K562 (cell line): ENCODE data around the gene TOM1L2. TPM values are rescaled to one million over a fixed set of nuclear protein-coding genes. Genes with fewer than 3 reads are reported as not detected.

Source experiments
- ATAC-seq: fragments of 200-7000 bp; cut with Tn5 transposase; 3 replicates; pipeline ENCODE4 v1.9.1; 2020; ENCODE audit warnings: moderate library complexity
- BruUV-seq: library from RNA; stranded (reverse); fragments of 400-500 nt; replicated peaks from 2 replicates; lab custom pipeline; 2021; lab: Mats Ljungman, UMichigan
- CTCF ChIA-PET: fragments of 300-600 bp; formaldehyde crosslinking; extraction: SDS; loops from one replicate; lab custom pipeline; 2021; ENCODE audit warnings: low intra/inter-chr PET ratio; lab: Yijun Ruan, JAX
- POLR2A ChIA-PET: fragments of 300-600, 350-650 bp; sonication (Branson Sonifier 250); formaldehyde crosslinking; extraction: SDS; loops from one replicate; lab custom pipeline; 2021; ENCODE audit warnings: antibody characterized with exemption, inconsistent platforms; lab: Yijun Ruan, JAX
- DNase-seq, 4 experiments: peaks; one replicate each; pipeline versions ENCODE4 v3.0.0 to v3.0.0-alpha.2; 2011 to 2018; ENCODE audit warnings: low spot score in 3 of 4, mixed read lengths in 3 of 4; ENCODE audit errors: extremely low read depth in 1 of 4
- FAIRE-seq: peaks from 2 replicates; lab custom pipeline; 2011; peaks lifted over from hg19 to GRCh38; lab: Jason Lieb, UNC
- H2AFZ ChIP-seq: 2 replicates; pipeline ENCODE4 v1.6.0; 2011; ENCODE audit warnings: low read depth, low read length, control low read depth, inconsistent platforms
- H3K27ac ChIP-seq: fragments of 200-600 bp; 3 replicates; pipeline ENCODE4 v1.8.0; 2011; ENCODE audit warnings: low read depth, mild to moderate bottlenecking, control low read depth, inconsistent platforms, low read length, moderate library complexity, mixed read lengths; ENCODE audit errors: extremely low read depth
- H3K27me3 ChIP-seq, 2 experiments: fragments of 300-600 bp in 1 of 2; 2 replicates in 1 of 2; 3 replicates in 1 of 2; pipeline versions ENCODE4 v1.6.0 to v1.8.0; 2011; ENCODE audit warnings: inconsistent platforms in 2 of 2, low read length in 2 of 2, mild to moderate bottlenecking in 1 of 2, mixed read lengths in 1 of 2, moderate library complexity in 1 of 2; ENCODE audit not compliant: control insufficient read depth in 2 of 2, insufficient read depth in 2 of 2
- H3K36me3 ChIP-seq: fragments of 300-600 bp; 3 replicates; pipeline ENCODE4 v1.8.0; 2011; ENCODE audit warnings: mild to moderate bottlenecking, low read length, inconsistent platforms; ENCODE audit not compliant: control insufficient read depth, insufficient read depth
- H3K4me1 ChIP-seq, 2 experiments: fragments of 200-600 bp in 1 of 2; replicated peaks in 1 of 2; 2 replicates in 1 of 2; 3 replicates in 1 of 2; pipeline versions ENCODE4 v1.5.1 to v1.8.0; 2011; ENCODE audit warnings: inconsistent platforms in 2 of 2, low read length in 2 of 2, mild to moderate bottlenecking in 1 of 2, mixed read lengths in 1 of 2, moderate library complexity in 1 of 2; ENCODE audit not compliant: control insufficient read depth in 2 of 2, insufficient read depth in 2 of 2
- H3K4me2 ChIP-seq: 2 replicates; pipeline ENCODE4 v1.6.1; 2011; ENCODE audit warnings: low read length, control low read depth, inconsistent platforms, mixed read lengths; ENCODE audit not compliant: insufficient read depth
- H3K4me3 ChIP-seq: fragments of 200-600 bp; sonication (generic), shearing (Covaris generic); 2 replicates; pipeline ENCODE4 v1.5.1; 2016; ENCODE audit warnings: control low read depth, inconsistent platforms
- H3K79me2 ChIP-seq: fragments of 200-600 bp; 3 replicates; pipeline ENCODE4 v1.8.0; 2011; ENCODE audit warnings: low read length, inconsistent platforms; ENCODE audit not compliant: control insufficient read depth, insufficient read depth
- H3K9ac ChIP-seq, 2 experiments: 2 replicates each; pipeline versions ENCODE4 v1.6.0 to v1.6.1; 2011; ENCODE audit warnings: low read depth in 2 of 2, low read length in 2 of 2, control low read depth in 1 of 2, inconsistent platforms in 1 of 2, mild to moderate bottlenecking in 1 of 2, mixed read lengths in 1 of 2; ENCODE audit not compliant: insufficient read depth in 1 of 2
- H3K9me1 ChIP-seq: one replicate; pipeline ENCODE4 v1.6.0; 2011; ENCODE audit warnings: inconsistent platforms, mild to moderate bottlenecking, low read length, moderate library complexity; ENCODE audit not compliant: control insufficient read depth, insufficient read depth
- H3K9me3 ChIP-seq: replicated peaks from 2 replicates; pipeline ENCODE4 v1.5.1; 2011; ENCODE audit warnings: low read depth, low read length, inconsistent platforms; ENCODE audit not compliant: control insufficient read depth, insufficient read depth
- H4K20me1 ChIP-seq: replicated peaks from 2 replicates; pipeline ENCODE4 v1.6.1; 2011; ENCODE audit warnings: low read length, inconsistent platforms, mixed read lengths; ENCODE audit not compliant: control insufficient read depth, insufficient read depth
- JUN ChIP-seq, 2 experiments: sonication (generic) in 1 of 2; formaldehyde crosslinking in 1 of 2; IDR thresholded peaks; 2 replicates each; pipeline versions ENCODE4 v1.6.1 to v1.8.0; 2012 to 2022; ENCODE audit warnings: borderline replicate concordance in 2 of 2, mild to moderate bottlenecking in 2 of 2, improper control_type of control experiment in 1 of 2, low read depth in 1 of 2, low read length in 1 of 2, missing genetic modification reagents in 1 of 2
- KAT8 ChIP-seq: fragments of 450-650 bp; IDR thresholded peaks from 2 replicates; pipeline ENCODE4 v1.6.1; 2016; ENCODE audit warnings: low read depth, mild to moderate bottlenecking
- PTBP1 ChIP-seq: fragments of 200-400 bp; formaldehyde crosslinking; IDR thresholded peaks from 2 replicates; pipeline ENCODE4 v1.6.1; 2017; ENCODE audit warnings: low read depth, low read length
- in situ Hi-C: fragments of 300-500 bp; cut with MboI; formaldehyde crosslinking; loops from 4 replicates; pipeline ENCODE4 v1.15.0; 2018; ENCODE audit warnings: inconsistent platforms, mixed read lengths
- intact Hi-C: fragments of 100-400 bp; cut with micrococcal nuclease; formaldehyde crosslinking; loops from 2 replicates; pipeline ENCODE4 v1.14.2; 2022
- polyA plus RNA-seq, 8 experiments: library from polyadenylated mRNA; depleted of rRNA in 4 of 8; stranded (reverse) in 5 of 8; unstranded in 3 of 8; fragments of >200 nt; fragmentation: Nextera tagmentation in 2 of 8; fragmentation: Illumina TruSeq in 1 of 8; extraction: Ambion mirVana in 2 of 8; extraction: Trizol in 1 of 8; gene quantifications; 2 replicates each; pipeline versions ENCODE4 v1.2.1 to v1.2.3, GENCODE V29; 2011 to 2014; ENCODE audit warnings: inconsistent platforms in 1 of 8, missing spikeins in 1 of 8
- total RNA-seq, 7 experiments: library from RNA; depleted of rRNA in 6 of 7; stranded (reverse); fragments of >200 nt in 6 of 7; fragmentation: Illumina TruSeq in 2 of 7; extraction: Trizol in 2 of 7; gene quantifications; 2 replicates each; pipeline versions ENCODE4 v1.2.1 to v1.2.3, GENCODE V29; 2011 to 2021; ENCODE audit warnings: low replicate concordance in 1 of 7
- TF ChIP-seq, protein P1 (sequence below): fragments of 450-650 bp; IDR thresholded peaks from 2 replicates; pipeline ENCODE4 v1.7.1; 2018; ENCODE audit warnings: mild to moderate bottlenecking, low read depth; ENCODE audit not compliant: partially characterized antibody
- TF ChIP-seq, protein P2 (sequence below): fragments of 250-450 bp; sonication (Bioruptor Pico); IDR thresholded peaks from 2 replicates; pipeline ENCODE4 v1.5.0; 2020; ENCODE audit warnings: mild to moderate bottlenecking, borderline replicate concordance

Gene TOM1L2
- total and polyA plus RNA-seq, 9 of the 15 experiments (the other 6 are each of a cell fraction or from before 2014, with no cell fraction given), result 0.07 to 6.0 (median 2.5) TPM

DNA sequence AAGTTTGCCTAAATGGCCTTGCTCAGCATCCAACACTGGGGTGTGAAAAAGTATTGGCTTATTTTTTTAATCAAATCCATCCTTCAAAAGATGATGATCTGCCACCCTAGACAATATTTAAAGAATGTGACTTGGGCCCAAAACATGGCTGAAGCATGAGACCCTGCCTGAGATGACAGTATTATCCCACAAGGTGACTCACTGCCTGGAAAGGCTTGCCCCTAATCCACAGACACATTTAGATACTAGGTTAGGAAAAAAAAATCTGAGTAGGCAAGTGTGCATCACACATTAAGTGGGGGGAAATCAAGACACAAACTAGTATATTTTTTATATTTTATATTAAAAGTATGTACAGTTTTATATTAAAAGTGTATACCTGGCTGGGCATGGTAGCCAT, 38.4 kb downstream of the TOM1L2 start:
- no TSS peak for BruUV-seq
- DNase-seq, result no peak
- CTCF ChIA-PET, result no interaction called here
- no peak for FAIRE-seq
- Histone ChIP-seq H3K27me3 (no peaks in the 10 kb centered on the region), H3K4me2 (no peak overlapping the region), H2AFZ (no peak overlapping the region), H3K4me3 (no peak overlapping the region), H3K9me3 (no peaks in the 10 kb centered on the region), H3K9ac (no peak overlapping the region), H3K27ac (no peak overlapping the region), H3K36me3 (no peaks in the 10 kb centered on the region), H4K20me1 (peaks cover 7% of the 10 kb centered on the region; the same call in 1 of the 2 replicates), H3K79me2 (no peaks in the 10 kb centered on the region), H3K4me1 (peaks cover 0 to 9% of the 10 kb centered on the region in 2 experiments; a peak in 2 of 5 replicates), H3K9me1 (no peaks in the 10 kb centered on the region)
- no peak for TF ChIP-seq KAT8
- no peak for TF ChIP-seq PTBP1
- TF ChIP-seq JUN (IDR thresholded peaks at IDR 0.05; ENCODE audit: borderline replicate concordance, low read depth, low read length), result no peak
- TF ChIP-seq JUN (CRISPR knock-in tag; IDR thresholded peaks at IDR 0.05; ENCODE audit: borderline replicate concordance), result no peak
- TF ChIP-seq, protein P1, sequence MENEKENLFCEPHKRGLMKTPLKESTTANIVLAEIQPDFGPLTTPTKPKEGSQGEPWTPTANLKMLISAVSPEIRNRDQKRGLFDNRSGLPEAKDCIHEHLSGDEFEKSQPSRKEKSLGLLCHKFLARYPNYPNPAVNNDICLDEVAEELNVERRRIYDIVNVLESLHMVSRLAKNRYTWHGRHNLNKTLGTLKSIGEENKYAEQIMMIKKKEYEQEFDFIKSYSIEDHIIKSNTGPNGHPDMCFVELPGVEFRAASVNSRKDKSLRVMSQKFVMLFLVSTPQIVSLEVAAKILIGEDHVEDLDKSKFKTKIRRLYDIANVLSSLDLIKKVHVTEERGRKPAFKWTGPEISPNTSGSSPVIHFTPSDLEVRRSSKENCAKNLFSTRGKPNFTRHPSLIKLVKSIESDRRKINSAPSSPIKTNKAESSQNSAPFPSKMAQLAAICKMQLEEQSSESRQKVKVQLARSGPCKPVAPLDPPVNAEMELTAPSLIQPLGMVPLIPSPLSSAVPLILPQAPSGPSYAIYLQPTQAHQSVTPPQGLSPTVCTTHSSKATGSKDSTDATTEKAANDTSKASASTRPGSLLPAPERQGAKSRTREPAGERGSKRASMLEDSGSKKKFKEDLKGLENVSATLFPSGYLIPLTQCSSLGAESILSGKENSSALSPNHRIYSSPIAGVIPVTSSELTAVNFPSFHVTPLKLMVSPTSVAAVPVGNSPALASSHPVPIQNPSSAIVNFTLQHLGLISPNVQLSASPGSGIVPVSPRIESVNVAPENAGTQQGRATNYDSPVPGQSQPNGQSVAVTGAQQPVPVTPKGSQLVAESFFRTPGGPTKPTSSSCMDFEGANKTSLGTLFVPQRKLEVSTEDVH, result no peak
- TF ChIP-seq, protein P2, sequence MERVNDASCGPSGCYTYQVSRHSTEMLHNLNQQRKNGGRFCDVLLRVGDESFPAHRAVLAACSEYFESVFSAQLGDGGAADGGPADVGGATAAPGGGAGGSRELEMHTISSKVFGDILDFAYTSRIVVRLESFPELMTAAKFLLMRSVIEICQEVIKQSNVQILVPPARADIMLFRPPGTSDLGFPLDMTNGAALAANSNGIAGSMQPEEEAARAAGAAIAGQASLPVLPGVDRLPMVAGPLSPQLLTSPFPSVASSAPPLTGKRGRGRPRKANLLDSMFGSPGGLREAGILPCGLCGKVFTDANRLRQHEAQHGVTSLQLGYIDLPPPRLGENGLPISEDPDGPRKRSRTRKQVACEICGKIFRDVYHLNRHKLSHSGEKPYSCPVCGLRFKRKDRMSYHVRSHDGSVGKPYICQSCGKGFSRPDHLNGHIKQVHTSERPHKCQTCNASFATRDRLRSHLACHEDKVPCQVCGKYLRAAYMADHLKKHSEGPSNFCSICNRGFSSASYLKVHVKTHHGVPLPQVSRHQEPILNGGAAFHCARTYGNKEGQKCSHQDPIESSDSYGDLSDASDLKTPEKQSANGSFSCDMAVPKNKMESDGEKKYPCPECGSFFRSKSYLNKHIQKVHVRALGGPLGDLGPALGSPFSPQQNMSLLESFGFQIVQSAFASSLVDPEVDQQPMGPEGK (CRISPR knock-in tag), result no peak
- intact Hi-C loops (no loop called here), in situ Hi-C loops (no loop called here)
- POLR2A ChIA-PET, result interaction anchor here (0.6 kb wide), 1 partner anchor 61 kb away, joined by 3 read pairs; no protein-coding TSS in a partner anchor
- ATAC-seq, result no peak
